Activated CD4-positive, alpha-beta T cell treated with anti-CD3 and anti-CD28 coated beads for 36 hours (primary cell): ENCODE measurements around the gene MR1. TPM values are rescaled to one million over a fixed set of nuclear protein-coding genes. Genes with fewer than 3 reads are reported as not detected.

Experiments used
- ATAC-seq: fragments of 200-7000 bp; cut with Tn5 transposase; one replicate; pipeline ENCODE4 v1.10.0; 2021; ENCODE audit warnings: mild to moderate bottlenecking, moderate library complexity
- CTCF ChIA-PET: fragments of 350-600 bp; sonication (Branson Sonifier 250); formaldehyde crosslinking; loops from one replicate; lab custom pipeline; 2021; ENCODE audit warnings: antibody characterized with exemption; lab: Charles Lee
- POLR2A ChIA-PET: fragments of 350-600 bp; sonication (Branson Sonifier 250); formaldehyde crosslinking; loops from one replicate; lab custom pipeline; 2021; ENCODE audit warnings: antibody characterized with exemption, inconsistent platforms; lab: Charles Lee
- DNase-seq: peaks from one replicate; pipeline ENCODE4 v3.0.0-alpha.2; 2020
- H3K27ac Mint-ChIP-seq: one replicate; pipeline ENCODE4 v1.8.0; 2021; ENCODE audit warnings: mixed read lengths
- H3K27me3 Mint-ChIP-seq: one replicate; pipeline ENCODE4 v1.8.0; 2021; ENCODE audit warnings: mixed read lengths
- H3K36me3 Mint-ChIP-seq: one replicate; pipeline ENCODE4 v1.8.0; 2021; ENCODE audit warnings: low read depth, mixed read lengths
- H3K4me1 Mint-ChIP-seq: one replicate; pipeline ENCODE4 v1.8.0; 2021; ENCODE audit warnings: mixed read lengths
- H3K4me3 Mint-ChIP-seq: one replicate; pipeline ENCODE4 v1.8.0; 2021; ENCODE audit warnings: mild to moderate bottlenecking, moderate library complexity, mixed read lengths
- H3K9me3 Mint-ChIP-seq: one replicate; pipeline ENCODE4 v1.8.0; 2021; ENCODE audit warnings: low read depth, mixed read lengths
- intact Hi-C, 2 experiments: fragments of 100-400 bp; cut with DNase I in 1 of 2; cut with micrococcal nuclease in 1 of 2; formaldehyde crosslinking; loops; one replicate each; pipeline versions ENCODE4 v1.14.2 to v1.15.1; 2022 to 2024; cut with DNase I, micrococcal nuclease
- total RNA-seq, 2 experiments: library from RNA; stranded (reverse); gene quantifications; one replicate each; pipeline ENCODE4 v1.2.3, GENCODE V29; 2021

MR1 gene
- total RNA-seq, 2 experiments from 2014 or later, result 21.5 to 25.3 TPM

DNA sequence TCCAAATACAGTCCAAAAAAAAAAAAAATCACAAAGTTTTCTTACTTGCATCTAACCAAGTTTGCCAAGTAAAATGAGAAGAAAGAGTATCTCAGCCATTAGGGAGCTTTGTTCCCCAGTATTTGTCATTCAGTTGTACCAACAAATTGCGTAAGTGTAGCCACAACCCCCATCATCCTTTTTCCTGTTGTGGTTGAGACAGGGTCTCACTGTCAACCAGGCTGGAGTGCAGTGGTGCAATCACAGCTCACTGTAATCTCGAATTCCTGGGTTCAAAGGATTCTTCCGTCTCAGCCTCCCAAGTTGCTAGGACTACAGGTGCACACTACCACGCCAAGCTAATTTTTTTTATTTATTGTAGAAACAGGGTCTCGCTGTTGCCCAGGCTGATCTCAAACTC is 20.6 kb upstream of the MR1 start:
- peaks cover 30% of the 10 kb centered on the region for H3K36me3 Mint-ChIP-seq
- intact Hi-C loops, result loop anchor here in 1 of 2 experiments (10.0 kb wide), 1 partner anchor 508 kb away; the partner anchor contains the start of gene ACBD6
- no peak overlapping the region for H3K4me3 Mint-ChIP-seq

DNA sequence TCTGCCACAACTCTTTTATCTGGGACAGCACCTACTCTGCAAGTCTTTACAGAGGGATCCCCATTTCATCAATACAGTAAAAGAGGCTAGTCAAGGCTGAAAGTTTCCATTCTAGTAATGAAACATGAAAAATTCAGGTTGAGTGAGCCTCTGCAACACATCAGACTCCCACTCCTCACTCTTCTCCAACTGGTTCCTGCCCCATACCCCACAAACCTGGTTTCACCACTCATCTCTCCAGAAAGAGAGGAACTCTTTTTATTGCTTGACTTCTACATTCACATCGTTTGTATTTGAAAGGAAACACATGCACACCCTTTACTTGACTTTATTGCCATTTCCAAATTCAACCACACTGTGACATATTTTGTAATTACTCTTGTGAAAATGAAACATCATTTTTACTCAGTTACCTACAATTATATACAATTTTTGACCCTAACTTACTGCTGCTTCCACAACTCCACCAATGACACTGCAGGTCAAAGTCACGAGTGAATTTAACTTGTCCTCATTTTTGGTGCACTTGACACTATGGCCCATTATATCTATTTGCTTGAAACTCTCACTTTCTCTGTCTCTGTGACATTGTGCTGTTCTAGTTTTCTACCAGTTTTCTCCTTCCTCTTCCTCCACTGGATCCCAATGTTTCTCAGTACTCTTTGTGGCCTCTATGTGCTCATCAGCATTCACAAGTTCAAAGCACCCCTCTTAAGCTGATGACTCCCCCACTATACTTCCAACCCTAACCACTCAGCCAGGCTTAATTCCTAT is 19.1 kb upstream of the MR1 start:
- peak; percentile 54 for DNase-seq
- peaks cover 40% of the 10 kb centered on the region for H3K36me3 Mint-ChIP-seq
- H3K9me3 Mint-ChIP-seq, result no peaks in the 10 kb centered on the region
- ChIA-PET CTCF (interaction anchor here (0.7 kb wide), 1 partner anchor 381 kb away, joined by 3 read pairs; no protein-coding TSS in a partner anchor), POLR2A (interaction anchor here (0.7 kb wide), 1 partner anchor 146 kb away, joined by 4 read pairs; no protein-coding TSS in a partner anchor)
- intact Hi-C loops, result loop anchor here (1.0 to 10.0 kb wide), 7 partner anchors 8 to 510 kb away; partner anchors contain the start of genes STX6 (in 2 of the 2) and ACBD6 (in 1 of the 2)
- no peaks in the 10 kb centered on the region for H3K27me3 Mint-ChIP-seq
- peaks cover 46% of the 10 kb centered on the region for H3K4me1 Mint-ChIP-seq
- no peak overlapping the region for H3K27ac Mint-ChIP-seq
- no peak overlapping the region for H3K4me3 Mint-ChIP-seq
- peak; percentile 78 for ATAC-seq

More for the DNA sequence above, 20.6 kb upstream of the MR1 start:
- POLR2A ChIA-PET, result interaction anchor here (0.6 kb wide), 1 partner anchor 8 kb away, joined by 5 read pairs; no protein-coding TSS in a partner anchor
- ATAC-seq (no peak), DNase-seq (no peak)
- Mint-ChIP-seq H3K27me3 (no peaks in the 10 kb centered on the region), H3K4me1 (peaks cover 41% of the 10 kb centered on the region), H3K9me3 (no peaks in the 10 kb centered on the region), H3K27ac (no peak overlapping the region)
- CTCF ChIA-PET, result interaction anchor here (0.6 to 2.0 kb wide), 5 partner anchors 7 to 130 kb away, joined by 3 to 6 read pairs (median 4); no protein-coding TSS in a partner anchor

GRCh38 chr1:181015251-181015615 is 18.6 kb upstream of the MR1 start:
- CTCF ChIA-PET, result interaction anchor here (0.7 kb wide), 1 partner anchor 382 kb away, joined by 3 read pairs; no protein-coding TSS in a partner anchor
- peaks cover 38% of the 10 kb centered on the region for H3K36me3 Mint-ChIP-seq
- H3K4me1 Mint-ChIP-seq, result peaks cover 46% of the 10 kb centered on the region
- DNase-seq (no peak), ATAC-seq (no peak)
- POLR2A ChIA-PET, result interaction anchor here (0.7 kb wide), 1 partner anchor 145 kb away, joined by 4 read pairs; no protein-coding TSS in a partner anchor
- no peak overlapping the region for H3K4me3 Mint-ChIP-seq
- H3K9me3 Mint-ChIP-seq, result no peaks in the 10 kb centered on the region
- no peaks in the 10 kb centered on the region for H3K27me3 Mint-ChIP-seq
- intact Hi-C loops, result loop anchor here (2.0 to 10.0 kb wide), 3 partner anchors 24 to 510 kb away; partner anchors contain the start of gene ACBD6 (in 1 of the 2)
- no peak overlapping the region for H3K27ac Mint-ChIP-seq

DNA sequence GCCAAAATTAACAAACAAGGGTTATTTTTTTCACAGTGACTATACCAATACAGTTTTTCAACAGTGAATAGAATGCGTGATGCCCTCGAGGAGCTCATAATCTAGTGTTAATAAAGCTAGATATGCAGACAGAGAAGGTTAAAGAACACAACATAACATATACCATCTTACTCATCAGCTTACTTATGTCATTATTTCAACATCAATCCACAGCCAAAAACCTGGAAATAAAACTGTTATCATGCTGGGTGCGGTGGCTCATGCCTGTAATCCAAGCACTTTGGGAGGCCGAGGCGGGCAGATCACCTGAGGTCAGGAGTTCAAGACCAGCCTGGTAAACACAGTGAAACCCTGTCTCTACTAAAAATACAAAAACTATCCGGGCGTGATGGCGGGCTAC is 17.2 kb upstream of the MR1 start:
- Mint-ChIP-seq H3K36me3 (peaks cover 39% of the 10 kb centered on the region), H3K9me3 (no peaks in the 10 kb centered on the region), H3K27me3 (no peaks in the 10 kb centered on the region), H3K4me1 (peaks cover 42% of the 10 kb centered on the region), H3K4me3 (no peak overlapping the region), H3K27ac (no peak overlapping the region)
- ATAC-seq (no peak), DNase-seq (no peak)
- intact Hi-C loops, result loop anchor here in 1 of 2 experiments (10.0 kb wide), 1 partner anchor 512 kb away; the partner anchor contains the start of gene ACBD6
- ChIA-PET CTCF (interaction anchor here (0.6 kb wide), 2 partner anchors 35 to 141 kb away, joined by 3 read pairs; no protein-coding TSS in a partner anchor), POLR2A (no interaction called here)

DNA sequence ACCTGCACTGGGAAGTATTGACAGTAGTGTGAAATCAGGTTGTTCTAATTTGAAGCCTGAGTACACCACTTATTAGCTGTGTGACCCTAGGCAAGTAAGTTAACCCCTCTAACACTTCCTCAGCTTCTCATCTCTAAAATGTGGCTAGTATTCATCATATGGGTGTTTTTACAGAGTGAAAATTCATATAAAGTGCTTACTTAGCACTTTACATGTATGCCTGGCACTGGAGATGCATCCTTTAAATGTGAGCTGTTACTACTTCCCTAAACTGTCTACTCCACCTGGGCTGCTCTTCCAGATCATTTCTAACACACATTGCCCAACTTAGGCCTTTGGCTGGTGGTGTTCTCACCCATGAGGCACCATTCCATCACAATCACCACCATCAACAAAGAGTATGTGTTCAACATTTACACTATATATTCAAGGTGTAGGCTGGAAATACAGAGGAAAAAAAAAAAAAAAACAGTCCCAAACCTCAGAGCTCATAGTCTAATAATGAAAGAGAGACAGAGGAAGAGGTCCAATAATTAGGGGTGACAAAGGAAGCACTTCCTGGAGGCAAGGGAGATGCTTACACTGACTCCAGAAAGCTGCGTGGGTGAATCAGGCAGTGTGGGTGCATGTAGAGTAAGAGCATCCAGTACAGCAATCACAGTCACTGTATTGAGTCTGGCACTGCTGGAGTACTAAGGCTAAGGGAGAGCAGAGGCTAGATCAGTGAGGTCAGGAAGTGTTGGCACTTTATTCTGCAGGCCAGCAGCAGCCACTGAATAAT is 14.7 kb upstream of the MR1 start:
- Mint-ChIP-seq H3K9me3 (no peaks in the 10 kb centered on the region), H3K4me3 (no peak overlapping the region), H3K27ac (peak overlapping the region; percentile 55), H3K27me3 (no peaks in the 10 kb centered on the region), H3K36me3 (peaks cover 27% of the 10 kb centered on the region), H3K4me1 (peaks cover 42% of the 10 kb centered on the region)
- intact Hi-C loops, result loop anchor here in 1 of 2 experiments (10.0 kb wide), 1 partner anchor 514 kb away; the partner anchor contains the start of gene ACBD6
- DNase-seq (peak; percentile 53), ATAC-seq (peak; percentile 27)
- ChIA-PET POLR2A (no interaction called here), CTCF (interaction anchor here (0.6 to 1.3 kb wide), 9 partner anchors 11 to 132 kb away, joined by 3 to 4 read pairs (median 3); no protein-coding TSS in a partner anchor)

- no peak for ATAC-seq
- H3K9me3 Mint-ChIP-seq, result no peaks in the 10 kb centered on the region
- peak overlapping the region; percentile 89 for H3K4me3 Mint-ChIP-seq
- POLR2A ChIA-PET, result interaction anchor here (0.5 to 1.8 kb wide), 6 partner anchors 8 to 71 kb away, joined by 3 to 9 read pairs (median 3); partner anchors contain the start of genes IER5 and MR1
- DNase-seq, result no peak
- H3K27ac Mint-ChIP-seq, result peak overlapping the region; percentile 97
- intact Hi-C loops, result loop anchor here (5.0 to 10.0 kb wide), 5 partner anchors 39 to 866 kb away; partner anchors contain the start of genes QSOX1 (in 1 of the 2) and XPR1 (in 1 of the 2)
- CTCF ChIA-PET, result interaction anchor here (0.6 to 2.5 kb wide), 11 partner anchors 13 to 516 kb away, joined by 3 to 25 read pairs (median 3); no protein-coding TSS in a partner anchor
- H3K4me1 Mint-ChIP-seq, result peaks cover 42% of the 10 kb centered on the region
- H3K27me3 Mint-ChIP-seq, result peaks cover 5% of the 10 kb centered on the region
- H3K36me3 Mint-ChIP-seq, result peaks cover 27% of the 10 kb centered on the region
Measured at GRCh38 chr1:181021159-181021558, 12.6 kb upstream of the MR1 start.

DNA sequence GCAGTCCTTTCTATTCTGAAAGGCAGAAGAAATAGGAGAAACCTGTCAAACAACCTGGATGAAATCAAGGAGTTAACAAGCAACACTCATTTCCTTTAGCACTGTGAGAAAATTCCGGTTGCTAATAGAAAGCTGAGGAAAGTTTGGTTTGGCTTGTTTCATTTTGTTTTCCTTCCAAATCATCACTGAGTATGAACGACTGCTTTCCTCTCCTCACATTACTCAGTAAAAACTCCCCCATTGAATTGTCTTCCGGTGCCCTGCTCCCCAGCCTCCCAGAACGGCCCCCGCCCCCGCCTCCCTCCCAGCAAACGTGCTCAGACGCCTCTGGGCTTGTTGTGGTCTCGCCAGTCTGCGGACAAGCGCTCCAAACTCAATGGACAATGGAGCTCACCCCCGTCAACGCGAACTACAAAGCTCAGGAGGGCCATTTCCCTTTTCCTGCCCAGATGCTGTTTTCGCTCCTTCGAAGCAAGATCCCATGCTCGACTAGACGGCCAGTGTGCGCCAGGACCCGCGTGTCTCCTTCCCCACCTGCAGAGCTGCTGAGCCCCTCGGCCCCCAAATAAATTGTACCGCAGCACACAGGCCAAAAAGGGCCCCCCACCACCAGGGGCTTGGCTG is 11.9 kb upstream of the MR1 start:
- H3K9me3 Mint-ChIP-seq, result no peaks in the 10 kb centered on the region
- peak; percentile 66 for ATAC-seq
- H3K27ac Mint-ChIP-seq, result peak overlapping the region; percentile 97
- peak overlapping the region; percentile 89 for H3K4me3 Mint-ChIP-seq
- peaks cover 42% of the 10 kb centered on the region for H3K4me1 Mint-ChIP-seq
- CTCF ChIA-PET, result interaction anchor here (0.8 to 2.5 kb wide), 13 partner anchors 14 to 517 kb away, joined by 3 to 25 read pairs (median 4); no protein-coding TSS in a partner anchor
- POLR2A ChIA-PET, result interaction anchor here (0.5 to 1.8 kb wide), 9 partner anchors 9 to 1140 kb away, joined by 3 to 9 read pairs (median 4); partner anchors contain the start of genes IER5, MR1 and TOR1AIP1
- intact Hi-C loops, result loop anchor here (1.0 to 10.0 kb wide), 13 partner anchors 8 to 1139 kb away; partner anchors contain the start of genes ACBD6 (in 1 of the 2), IER5 (in 1 of the 2), QSOX1 (in 1 of the 2) and TOR1AIP1 (in 1 of the 2)
- H3K27me3 Mint-ChIP-seq, result peaks cover 5% of the 10 kb centered on the region
- H3K36me3 Mint-ChIP-seq, result peaks cover 27% of the 10 kb centered on the region
- DNase-seq, result peak; percentile 85

DNA sequence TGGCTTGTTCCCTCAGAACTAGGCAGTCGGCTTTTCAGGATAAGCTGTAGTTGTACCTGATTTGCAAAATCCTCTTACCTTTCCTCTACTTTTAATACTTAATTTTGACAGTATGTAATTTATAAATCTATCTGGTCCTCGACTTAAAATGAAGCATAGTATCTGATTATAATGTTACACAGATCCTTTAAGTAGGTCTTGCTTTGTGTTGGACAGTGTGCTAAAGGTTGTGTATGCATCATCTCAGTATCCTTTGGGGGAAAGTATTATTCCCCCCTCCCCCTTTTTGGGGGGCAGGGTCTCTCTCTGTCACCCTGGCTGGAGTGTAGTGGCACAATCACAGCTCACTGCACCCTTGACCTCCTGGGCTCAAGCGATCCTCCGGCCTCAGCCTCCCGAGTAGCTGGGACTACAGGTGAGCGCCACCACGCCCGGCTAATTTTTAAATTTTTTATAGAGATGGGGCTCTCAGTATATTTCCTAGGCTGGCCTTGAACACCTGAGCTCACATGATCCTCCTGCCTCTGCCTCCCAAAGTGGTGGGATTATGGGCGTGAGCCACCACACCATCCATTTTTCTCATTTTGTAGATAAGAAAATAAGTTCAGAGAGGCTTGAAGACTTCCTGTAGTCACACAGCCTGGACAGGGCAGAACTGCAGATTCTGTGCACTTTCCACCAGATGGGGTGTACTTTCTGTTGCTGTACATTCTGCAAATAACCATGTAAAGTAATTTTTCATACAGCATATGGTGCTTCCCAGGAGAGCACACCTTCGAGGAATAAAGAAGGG is 10.3 kb upstream of the MR1 start:
- intact Hi-C loops, result loop anchor here (1.0 to 10.0 kb wide), 9 partner anchors 10 to 1141 kb away; partner anchors contain the start of genes MR1 (in 2 of the 2), ACBD6 (in 1 of the 2), QSOX1 (in 1 of the 2) and TOR1AIP1 (in 1 of the 2)
- H3K9me3 Mint-ChIP-seq, result no peaks in the 10 kb centered on the region
- ATAC-seq, result no peak
- DNase-seq, result no peak
- H3K27ac Mint-ChIP-seq, result peak overlapping the region; percentile 97
- ChIA-PET CTCF (interaction anchor here (0.6 to 3.2 kb wide), 8 partner anchors 9 to 143 kb away, joined by 3 to 15 read pairs (median 4); partner anchors contain the start of gene MR1), POLR2A (interaction anchor here (0.5 to 1.8 kb wide), 5 partner anchors 10 to 534 kb away, joined by 3 to 9 read pairs (median 6); partner anchors contain the start of gene MR1)
- H3K27me3 Mint-ChIP-seq, result peaks cover 10% of the 10 kb centered on the region
- peaks cover 18% of the 10 kb centered on the region for H3K36me3 Mint-ChIP-seq
- peaks cover 33% of the 10 kb centered on the region for H3K4me1 Mint-ChIP-seq
- H3K4me3 Mint-ChIP-seq, result peak overlapping the region; percentile 89

DNA sequence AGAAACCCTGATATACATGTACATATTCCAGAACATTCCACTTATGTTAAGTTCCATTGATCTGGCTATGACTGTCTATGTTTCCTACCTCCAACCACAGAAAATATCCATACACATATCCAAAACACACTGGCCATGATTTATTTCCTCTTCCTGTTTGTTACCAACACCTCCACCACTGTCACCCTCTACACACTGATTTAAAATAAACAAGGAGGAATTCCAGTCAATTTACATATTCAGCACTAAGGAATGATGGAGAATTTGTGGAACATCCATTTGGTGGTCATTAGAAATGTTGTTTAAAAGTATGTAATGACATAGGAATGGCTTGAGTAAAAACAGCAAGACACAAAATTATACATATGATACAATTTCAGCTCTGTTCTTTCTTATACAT is 5.6 kb upstream of the MR1 start:
- Mint-ChIP-seq H3K36me3 (peaks cover 5% of the 10 kb centered on the region), H3K27me3 (peaks cover 10% of the 10 kb centered on the region), H3K27ac (no peak overlapping the region), H3K4me3 (no peak overlapping the region), H3K9me3 (no peaks in the 10 kb centered on the region), H3K4me1 (peaks cover 14% of the 10 kb centered on the region)
- intact Hi-C loops, result loop anchor here in 1 of 2 experiments (10.0 kb wide), 1 partner anchor 873 kb away; the partner anchor contains the start of gene QSOX1
- no peak for DNase-seq
- no peak for ATAC-seq
- POLR2A ChIA-PET, result no interaction called here
- CTCF ChIA-PET, result no interaction called here
